Fibroblast of lung (primary cell): ENCODE data around the gene CALN1.

Experiments used
- EZH2 ChIP-seq: IDR thresholded peaks from 2 replicates; pipeline ENCODE4 v1.5.1; 2012; ENCODE audit warnings: low read length, control low read depth, mild to moderate bottlenecking; ENCODE audit errors: missing control alignments
- TF ChIP-seq, protein P1 (sequence below), 2 donors: IDR thresholded peaks in 1 of 2; conservative IDR thresholded peaks in 1 of 2; 1 replicate in 1 of 2; 2 replicates in 1 of 2; pipeline ENCODE4 v1.5.1; 2011 to 2012; ENCODE audit warnings: low read length in 2 of 2, control low read depth in 1 of 2, inconsistent platforms in 1 of 2, low read depth in 1 of 2, mild to moderate bottlenecking in 1 of 2

- TF ChIP-seq, protein P1, sequence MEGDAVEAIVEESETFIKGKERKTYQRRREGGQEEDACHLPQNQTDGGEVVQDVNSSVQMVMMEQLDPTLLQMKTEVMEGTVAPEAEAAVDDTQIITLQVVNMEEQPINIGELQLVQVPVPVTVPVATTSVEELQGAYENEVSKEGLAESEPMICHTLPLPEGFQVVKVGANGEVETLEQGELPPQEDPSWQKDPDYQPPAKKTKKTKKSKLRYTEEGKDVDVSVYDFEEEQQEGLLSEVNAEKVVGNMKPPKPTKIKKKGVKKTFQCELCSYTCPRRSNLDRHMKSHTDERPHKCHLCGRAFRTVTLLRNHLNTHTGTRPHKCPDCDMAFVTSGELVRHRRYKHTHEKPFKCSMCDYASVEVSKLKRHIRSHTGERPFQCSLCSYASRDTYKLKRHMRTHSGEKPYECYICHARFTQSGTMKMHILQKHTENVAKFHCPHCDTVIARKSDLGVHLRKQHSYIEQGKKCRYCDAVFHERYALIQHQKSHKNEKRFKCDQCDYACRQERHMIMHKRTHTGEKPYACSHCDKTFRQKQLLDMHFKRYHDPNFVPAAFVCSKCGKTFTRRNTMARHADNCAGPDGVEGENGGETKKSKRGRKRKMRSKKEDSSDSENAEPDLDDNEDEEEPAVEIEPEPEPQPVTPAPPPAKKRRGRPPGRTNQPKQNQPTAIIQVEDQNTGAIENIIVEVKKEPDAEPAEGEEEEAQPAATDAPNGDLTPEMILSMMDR (conservative IDR thresholded peaks at IDR 0.05 in 1 of 2, IDR thresholded peaks at IDR 0.05 in 1 of 2; ENCODE audit: low read depth in 1 of 2, low read length in 2 of 2), result no peak
- no peak for TF ChIP-seq EZH2
These were observed 379.2 kb downstream of the CALN1 start for GRCh38 chr7:72032934-72033333.
